PFSK-1 (cell line): ENCODE measurements around the gene TGM6.

Experiments
- POLR2AphosphoS5 ChIP-seq: IDR thresholded peaks from 2 replicates; pipeline ENCODE4 v1.6.1; 2012; ENCODE audit warnings: low read depth, mild to moderate bottlenecking, control low read depth, low read length, moderate library complexity
- REST ChIP-seq, 2 experiments: IDR thresholded peaks; 2 replicates each; pipeline versions ENCODE4 v1.6.1 to v1.8.0; 2011 to 2012; ENCODE audit warnings: low read depth in 2 of 2, low read length in 2 of 2, control low read depth in 1 of 2, inconsistent platforms in 1 of 2, mild to moderate bottlenecking in 1 of 2, moderate library complexity in 1 of 2; ENCODE audit not compliant: insufficient read depth in 1 of 2
- TAF1 ChIP-seq: IDR thresholded peaks from 2 replicates; pipeline ENCODE4 v1.6.1; 2012; ENCODE audit warnings: low read length, control low read depth, borderline replicate concordance; ENCODE audit not compliant: insufficient read depth

- TF ChIP-seq REST (IDR thresholded peaks at IDR 0.05; ENCODE audit: insufficient read depth in 1 of 2, low read depth in 2 of 2, low read length in 2 of 2) = no peak
- no peak for TF ChIP-seq POLR2AphosphoS5
- no peak for TF ChIP-seq TAF1
Measured at GRCh38 chr20:2408111-2408510, 27.4 kb downstream of the TGM6 start.
